Measurements from ENCODE around the gene AKIRIN2. TPM values are rescaled to one million over a fixed set of nuclear protein-coding genes. Genes with fewer than 3 reads are reported as not detected.

AKIRIN2 gene
- total and polyA plus RNA-seq, 2 of the 13 experiments (the other 11 are each of a cell fraction or from before 2014, with no cell fraction given): 15.6 to 23.4 TPM

DNA sequence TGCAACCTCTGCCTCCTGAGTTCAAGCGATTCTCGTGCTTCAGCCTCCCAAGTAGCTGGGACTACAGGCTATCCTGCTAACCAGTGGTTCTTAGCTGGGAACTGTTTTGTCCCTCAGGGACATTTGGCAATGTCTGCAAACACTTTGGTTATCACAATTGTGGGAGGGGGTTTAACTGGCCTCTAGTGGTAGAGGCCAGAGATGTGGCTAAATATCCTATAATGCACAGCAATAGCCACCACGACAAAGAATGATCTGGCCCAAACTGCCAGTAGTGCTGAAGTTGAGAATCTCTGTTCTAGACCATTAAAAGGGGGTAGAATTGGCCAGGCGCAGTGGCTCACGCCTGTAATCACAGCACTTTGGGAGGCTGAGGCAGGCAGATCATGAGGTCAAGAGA, 28.8 kb downstream of the AKIRIN2 start (continued):
- TF ChIP-seq, protein P1, sequence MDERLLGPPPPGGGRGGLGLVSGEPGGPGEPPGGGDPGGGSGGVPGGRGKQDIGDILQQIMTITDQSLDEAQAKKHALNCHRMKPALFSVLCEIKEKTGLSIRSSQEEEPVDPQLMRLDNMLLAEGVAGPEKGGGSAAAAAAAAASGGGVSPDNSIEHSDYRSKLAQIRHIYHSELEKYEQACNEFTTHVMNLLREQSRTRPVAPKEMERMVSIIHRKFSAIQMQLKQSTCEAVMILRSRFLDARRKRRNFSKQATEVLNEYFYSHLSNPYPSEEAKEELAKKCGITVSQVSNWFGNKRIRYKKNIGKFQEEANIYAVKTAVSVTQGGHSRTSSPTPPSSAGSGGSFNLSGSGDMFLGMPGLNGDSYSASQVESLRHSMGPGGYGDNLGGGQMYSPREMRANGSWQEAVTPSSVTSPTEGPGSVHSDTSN (CRISPR knock-in tag; IDR thresholded peaks at IDR 0.05): no peak
- peak; percentile 83; the same call in 1 of the 2 replicates for TF ChIP-seq ZNF768 (CRISPR knock-in tag; IDR thresholded peaks at IDR 0.05)

- peak; percentile 67 for ATAC-seq
- peaks cover 78% of the 10 kb centered on the region for H3K4me1 ChIP-seq (ENCODE audit: insufficient read depth, low read length)
- in situ Hi-C loops (cut with HindIII; ENCODE audit: extremely low pct_ligation_motif_present, low pct_unique_long_range_greater_than_20kb): no loop called here
- TF ChIP-seq, protein P2, sequence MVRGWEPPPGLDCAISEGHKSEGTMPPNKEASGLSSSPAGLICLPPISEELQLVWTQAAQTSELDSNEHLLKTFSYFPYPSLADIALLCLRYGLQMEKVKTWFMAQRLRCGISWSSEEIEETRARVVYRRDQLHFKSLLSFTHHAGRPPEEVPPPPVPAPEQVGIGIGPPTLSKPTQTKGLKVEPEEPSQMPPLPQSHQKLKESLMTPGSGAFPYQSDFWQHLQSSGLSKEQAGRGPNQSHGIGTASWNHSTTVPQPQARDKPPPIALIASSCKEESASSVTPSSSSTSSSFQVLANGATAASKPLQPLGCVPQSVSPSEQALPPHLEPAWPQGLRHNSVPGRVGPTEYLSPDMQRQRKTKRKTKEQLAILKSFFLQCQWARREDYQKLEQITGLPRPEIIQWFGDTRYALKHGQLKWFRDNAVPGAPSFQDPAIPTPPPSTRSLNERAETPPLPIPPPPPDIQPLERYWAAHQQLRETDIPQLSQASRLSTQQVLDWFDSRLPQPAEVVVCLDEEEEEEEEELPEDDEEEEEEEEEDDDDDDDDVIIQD (CRISPR knock-in tag; IDR thresholded peaks at IDR 0.05; ENCODE audit: low read depth): no peak; the same call in 1 of the 2 replicates
- TF ChIP-seq TBL1XR1 (IDR thresholded peaks at IDR 0.05; ENCODE audit: borderline replicate concordance, low read length, partially characterized antibody) (no peak), NAIF1 (CRISPR knock-in tag; IDR thresholded peaks at IDR 0.05; ENCODE audit: borderline replicate concordance) (0 out of 2 replicates have a peak, but pooled peaks have one; percentile 9), AGO1 (IDR thresholded peaks at IDR 0.05; ENCODE audit: low read depth, low read length, poor library complexity, severe bottlenecking) (no peak), FOXP4 (CRISPR knock-in tag; IDR thresholded peaks at IDR 0.05) (0 out of 2 replicates have a peak, but pooled peaks have one; percentile 24), NR2F6 (IDR thresholded peaks at IDR 0.05) (peak; percentile 61; the same call in 1 of the 2 replicates), NR2F6 (CRISPR knock-in tag; IDR thresholded peaks at IDR 0.05) (peak; percentile 56), CCDC6 (CRISPR knock-in tag; IDR thresholded peaks at IDR 0.05) (no peak), ZNF83 (CRISPR knock-in tag; IDR thresholded peaks at IDR 0.05; ENCODE audit: borderline replicate concordance) (no peak), ZNF282 (IDR thresholded peaks at IDR 0.05; ENCODE audit: partially characterized antibody) (no peak), SOX5 (CRISPR knock-in tag; IDR thresholded peaks at IDR 0.05; ENCODE audit: borderline replicate concordance) (peak; percentile 74; the same call in 1 of the 2 replicates), TCF7L2 (IDR thresholded peaks at IDR 0.05; ENCODE audit: low read depth, low read length) (no peak; the same call in 1 of the 2 replicates), ATF1 (CRISPR knock-in tag; IDR thresholded peaks at IDR 0.05) (0 out of 2 replicates have a peak, but pooled peaks have one; percentile 8), RBM22 (optimal IDR thresholded peaks at IDR 0.05; ENCODE audit: low read length) (peak; percentile 14)
- TF ChIP-seq, protein P3, sequence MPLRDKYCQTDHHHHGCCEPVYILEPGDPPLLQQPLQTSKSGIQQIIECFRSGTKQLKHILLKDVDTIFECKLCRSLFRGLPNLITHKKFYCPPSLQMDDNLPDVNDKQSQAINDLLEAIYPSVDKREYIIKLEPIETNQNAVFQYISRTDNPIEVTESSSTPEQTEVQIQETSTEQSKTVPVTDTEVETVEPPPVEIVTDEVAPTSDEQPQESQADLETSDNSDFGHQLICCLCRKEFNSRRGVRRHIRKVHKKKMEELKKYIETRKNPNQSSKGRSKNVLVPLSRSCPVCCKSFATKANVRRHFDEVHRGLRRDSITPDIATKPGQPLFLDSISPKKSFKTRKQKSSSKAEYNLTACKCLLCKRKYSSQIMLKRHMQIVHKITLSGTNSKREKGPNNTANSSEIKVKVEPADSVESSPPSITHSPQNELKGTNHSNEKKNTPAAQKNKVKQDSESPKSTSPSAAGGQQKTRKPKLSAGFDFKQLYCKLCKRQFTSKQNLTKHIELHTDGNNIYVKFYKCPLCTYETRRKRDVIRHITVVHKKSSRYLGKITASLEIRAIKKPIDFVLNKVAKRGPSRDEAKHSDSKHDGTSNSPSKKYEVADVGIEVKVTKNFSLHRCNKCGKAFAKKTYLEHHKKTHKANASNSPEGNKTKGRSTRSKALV (CRISPR knock-in tag; IDR thresholded peaks at IDR 0.05): no peak
These were observed 29.4 kb downstream of the AKIRIN2 start for GRCh38 chr6:87672641-87673040.

More at GRCh38 chr6:87672641-87673040, 29.4 kb downstream of the AKIRIN2 start:
- intact Hi-C loops (cut with micrococcal nuclease; ENCODE audit: unreplicated experiment): loop anchor here (5.0 kb wide), 2 partner anchors 80 to 135 kb away; partner anchors contain the start of gene ORC3
- FAIRE-seq (no peak), DNase-seq (ENCODE audit: low spot score) (peak; percentile 51)
- CTCF ChIA-PET (ENCODE audit: low intra/inter-chr PET ratio, low total read pairs): no interaction called here
- H2AFZ ChIP-seq (ENCODE audit: low read length): no peak overlapping the region
- WGBS (ENCODE audit: low lambda C conversion rate): 0% methylated on average over 2 of the region's 2 CpGs
- peak overlapping the region; percentile 90 for H3K27ac ChIP-seq (ENCODE audit: extremely low read length, insufficient read depth, low read length)
- POLR2A ChIA-PET: interaction anchor here (1.0 to 2.0 kb wide), 8 partner anchors 24 to 138 kb away, joined by 4 to 8 read pairs (median 6); partner anchors contain the start of genes AKIRIN2, ORC3 and RARS2
- no TSS peak for BruUV-seq (replicated peaks)
- peaks cover 5% of the 10 kb centered on the region for H3K79me2 ChIP-seq (ENCODE audit: insufficient read depth, low read length)
- H3K27me3 ChIP-seq (ENCODE audit: control insufficient read depth in 1 of 2, insufficient read depth in 2 of 2, low read length in 2 of 2): no peaks in the 10 kb centered on the region
- H3K4me3 ChIP-seq (replicated peaks in 1 of 3; ENCODE audit: insufficient read depth in 1 of 3, low read depth in 2 of 3, low read length in 3 of 3): peak overlapping the region in 1 of 3 experiments; percentile 33; a peak in 1 of 6 replicates
- H3K9ac ChIP-seq (ENCODE audit: insufficient read depth, low read depth, low read length): peak overlapping the region; percentile 56
- H3K9me3 ChIP-seq (ENCODE audit: low read length): no peaks in the 10 kb centered on the region
- peak overlapping the region; percentile 64 for H3K4me2 ChIP-seq (ENCODE audit: low read depth, low read length)
- H4K20me1 ChIP-seq (ENCODE audit: insufficient read depth, low read length): no peaks in the 10 kb centered on the region
- peaks cover 4 to 28% of the 10 kb centered on the region in 2 experiments; a peak in 4 of 5 replicates for H3K36me3 ChIP-seq (replicated peaks in 1 of 2; ENCODE audit: control insufficient read depth in 1 of 2, insufficient read depth in 2 of 2, low read length in 2 of 2)
